Thoracic aorta endothelial cell (primary cell): ENCODE results near the gene SORL1. TPM values are rescaled to one million over a fixed set of nuclear protein-coding genes. Genes with fewer than 3 reads are reported as not detected.

Experiments used
- total RNA-seq: library from RNA; depleted of rRNA; stranded (reverse); fragments of >200 nt; gene quantifications from 2 replicates; pipeline ENCODE4 v1.2.3, GENCODE V29; 2012

Gene SORL1
- total RNA-seq = 0.29 and 0.66 TPM in 2 replicates

GRCh38 chr11:121451986-121452608 lies at the start of gene SORL1:
Gene SORL1 (plus strand): TSS chr11:121452314. CDS start chr11:121452332, 18 bp downstream.

GRCh38 chr11:121452609-121453150 lies 566 bp downstream of the SORL1 start, which contains the start of gene SORL1-AS1:
Gene SORL1-AS1 (minus strand): TSS chr11:121452967.

Other genes starting within 250 kb of the SORL1 start
- 63.8 and 80.8 TPM in 2 replicates for gene SC5D, start 159.5 kb upstream of the SORL1 start, total RNA-seq